CD8-positive, alpha-beta memory T cell (primary cell): Measurements from ENCODE around the gene CGB2. TPM values are rescaled to one million over a fixed set of nuclear protein-coding genes. Genes with fewer than 3 reads are reported as not detected.
A peak's percentile ranks its signal among the peaks of the same experiment; 100 is the strongest.
"Not testable (repeated sequence)": the region's sequence is repeated elsewhere in the genome, so short reads cannot be mapped to it uniquely, and the experiment has no call there.

Source experiments
- CTCF ChIA-PET: fragments of 350-600 bp; sonication (Branson Sonifier 250); formaldehyde crosslinking; loops from one replicate; lab custom pipeline; 2021; ENCODE audit warnings: antibody characterized with exemption; lab: Charles Lee
- POLR2A ChIA-PET: fragments of 350-600 bp; sonication (Branson Sonifier 250); formaldehyde crosslinking; loops from one replicate; lab custom pipeline; 2021; ENCODE audit warnings: antibody characterized with exemption; lab: Charles Lee
- DNase-seq, 5 donors: peaks; one replicate each; pipeline versions ENCODE4 v3.0.0 to v3.0.0-alpha.2; 2020 to 2022; ENCODE audit warnings: mixed read lengths in 1 of 5
- H3K27ac ChIP-seq: one replicate; pipeline ENCODE4 v1.7.0; 2013; ENCODE audit warnings: low read depth, mild to moderate bottlenecking, low read length, moderate library complexity
- H3K27me3 ChIP-seq: 2 replicates; pipeline ENCODE4 v1.7.0; 2013; ENCODE audit warnings: low read length, mild to moderate bottlenecking; ENCODE audit not compliant: insufficient read depth, poor library complexity, severe bottlenecking
- H3K36me3 ChIP-seq: 2 replicates; pipeline ENCODE4 v1.7.0; 2013; ENCODE audit warnings: mild to moderate bottlenecking, low read length, moderate library complexity; ENCODE audit not compliant: insufficient read depth
- H3K4me1 ChIP-seq: 2 replicates; pipeline ENCODE4 v1.7.0; 2013; ENCODE audit warnings: mild to moderate bottlenecking, low read length, moderate library complexity; ENCODE audit not compliant: insufficient read depth
- H3K4me3 ChIP-seq: 2 replicates; pipeline ENCODE4 v1.7.0; 2013; ENCODE audit warnings: mild to moderate bottlenecking, low read length
- H3K9me3 ChIP-seq: 2 replicates; pipeline ENCODE4 v1.7.0; 2013; ENCODE audit warnings: mild to moderate bottlenecking, low read length
- H3K27ac Mint-ChIP-seq, 8 donors: one replicate each; pipeline ENCODE4 v1.8.0; 2020 to 2021; ENCODE audit warnings: mixed read lengths in 8 of 8, mild to moderate bottlenecking in 6 of 8, inconsistent platforms in 3 of 8, moderate library complexity in 3 of 8
- H3K27me3 Mint-ChIP-seq, 2 donors: one replicate each; pipeline ENCODE4 v1.8.0; 2020 to 2021; ENCODE audit warnings: mixed read lengths in 2 of 2, mild to moderate bottlenecking in 1 of 2, moderate library complexity in 1 of 2
- H3K36me3 Mint-ChIP-seq, 3 donors: one replicate each; pipeline ENCODE4 v1.8.0; 2020 to 2021; ENCODE audit warnings: mixed read lengths in 3 of 3, inconsistent platforms in 1 of 3, mild to moderate bottlenecking in 1 of 3
- H3K4me1 Mint-ChIP-seq, 3 donors: one replicate each; pipeline ENCODE4 v1.8.0; 2020 to 2021; ENCODE audit warnings: mixed read lengths in 3 of 3, inconsistent platforms in 1 of 3, mild to moderate bottlenecking in 1 of 3
- H3K4me3 Mint-ChIP-seq, 7 donors: one replicate each; pipeline ENCODE4 v1.8.0; 2020 to 2021; ENCODE audit warnings: mixed read lengths in 7 of 7, mild to moderate bottlenecking in 6 of 7, moderate library complexity in 4 of 7, inconsistent platforms in 2 of 7
- H3K9me3 Mint-ChIP-seq, 5 donors: one replicate each; pipeline ENCODE4 v1.8.0; 2020 to 2022; ENCODE audit warnings: mixed read lengths in 5 of 5, mild to moderate bottlenecking in 3 of 5, moderate library complexity in 2 of 5, inconsistent platforms in 1 of 5
- polyA plus RNA-seq: library from polyadenylated mRNA; unstranded; fragments of 300-500 nt; fragmentation: Illumina TruSeq; gene quantifications from one replicate; pipeline ENCODE4 v1.2.3, GENCODE V29; 2021
- total RNA-seq, 2 experiments: library from RNA; stranded (reverse); gene quantifications; one replicate each; pipeline ENCODE4 v1.2.3, GENCODE V29; 2021

Gene CGB2
- total and polyA plus RNA-seq, 3 experiments from 2014 or later, result not detected

GRCh38 chr19:49025599-49025998 lies 6.1 kb upstream of the CGB2 start:
- H3K27me3 ChIP-seq, POLR2A ChIA-PET, H3K36me3 ChIP-seq, CTCF ChIA-PET, DNase-seq, H3K9me3 ChIP-seq, H3K9me3 Mint-ChIP-seq, H3K27ac ChIP-seq, H3K4me3 Mint-ChIP-seq, H3K27me3 Mint-ChIP-seq, H3K36me3 Mint-ChIP-seq, H3K4me1 ChIP-seq, H3K4me3 ChIP-seq: not testable (repeated sequence)
- H3K27ac Mint-ChIP-seq, result peak overlapping the region in 1 of 8 donors; percentile 16
- H3K4me1 Mint-ChIP-seq, result peaks cover 7 to 10% (median 8%) of the 10 kb centered on the region in 3 donors

- H3K27ac ChIP-seq, DNase-seq, H3K36me3 Mint-ChIP-seq, H3K4me1 Mint-ChIP-seq, H3K9me3 Mint-ChIP-seq, H3K9me3 ChIP-seq, H3K36me3 ChIP-seq, H3K4me1 ChIP-seq, H3K27ac Mint-ChIP-seq, POLR2A ChIA-PET, H3K4me3 Mint-ChIP-seq, H3K4me3 ChIP-seq, H3K27me3 Mint-ChIP-seq, CTCF ChIA-PET, H3K27me3 ChIP-seq: not testable (repeated sequence)
Measured at GRCh38 chr19:49028686-49029085, 3.0 kb upstream of the CGB2 start.

GRCh38 chr19:49029749-49030148 lies 1.9 kb upstream of the CGB2 start:
- H3K27me3 Mint-ChIP-seq, H3K36me3 Mint-ChIP-seq, H3K4me1 Mint-ChIP-seq, DNase-seq, H3K4me1 ChIP-seq, H3K27me3 ChIP-seq, H3K4me3 ChIP-seq, H3K27ac ChIP-seq, H3K27ac Mint-ChIP-seq, H3K9me3 ChIP-seq, CTCF ChIA-PET, H3K9me3 Mint-ChIP-seq, POLR2A ChIA-PET, H3K36me3 ChIP-seq, H3K4me3 Mint-ChIP-seq: not testable (repeated sequence)

GRCh38 chr19:49030323-49030722 lies 1.4 kb upstream of the CGB2 start:
- H3K9me3 ChIP-seq, H3K36me3 Mint-ChIP-seq, DNase-seq, H3K4me1 ChIP-seq, H3K36me3 ChIP-seq, H3K27ac ChIP-seq, POLR2A ChIA-PET, H3K4me3 ChIP-seq, H3K4me3 Mint-ChIP-seq, H3K27ac Mint-ChIP-seq, H3K27me3 Mint-ChIP-seq, H3K27me3 ChIP-seq, CTCF ChIA-PET, H3K4me1 Mint-ChIP-seq, H3K9me3 Mint-ChIP-seq: not testable (repeated sequence)

GRCh38 chr19:49036815-49037214 lies 5.1 kb downstream of the CGB2 start, which contains the start of gene CGB1:
Gene CGB1, minus strand, starts transcription at chr19:49036895. Its CDS starts 184 bp downstream, at chr19:49036711.
- not testable (repeated sequence) for H3K4me3 Mint-ChIP-seq, H3K27me3 ChIP-seq

GRCh38 chr19:49038111-49038510 lies 6.4 kb downstream of the CGB2 start:
- POLR2A ChIA-PET, result not testable (repeated sequence)

More at GRCh38 chr19:49036815-49037214, 5.1 kb downstream of the CGB2 start, which contains the start of gene CGB1:
- H3K9me3 ChIP-seq, DNase-seq, H3K36me3 ChIP-seq, H3K4me3 ChIP-seq, H3K27ac ChIP-seq, H3K27ac Mint-ChIP-seq, H3K4me1 Mint-ChIP-seq, H3K4me1 ChIP-seq, CTCF ChIA-PET, POLR2A ChIA-PET, H3K9me3 Mint-ChIP-seq, H3K36me3 Mint-ChIP-seq, H3K27me3 Mint-ChIP-seq: not testable (repeated sequence)

GRCh38 chr19:49038557-49039276 lies 7.0 kb downstream of the CGB2 start:
- H3K27me3 ChIP-seq, H3K27ac Mint-ChIP-seq, H3K4me3 Mint-ChIP-seq, H3K9me3 ChIP-seq, H3K9me3 Mint-ChIP-seq, H3K36me3 ChIP-seq, H3K4me3 ChIP-seq, POLR2A ChIA-PET, H3K36me3 Mint-ChIP-seq, H3K4me1 ChIP-seq, DNase-seq, H3K27ac ChIP-seq, H3K4me1 Mint-ChIP-seq, CTCF ChIA-PET: not testable (repeated sequence)
- peaks cover 0 to 10% of the 10 kb centered on the region in 2 donors for H3K27me3 Mint-ChIP-seq

More at GRCh38 chr19:49038111-49038510, 6.4 kb downstream of the CGB2 start:
- H3K36me3 ChIP-seq, DNase-seq, H3K27me3 ChIP-seq, H3K36me3 Mint-ChIP-seq, H3K27ac ChIP-seq, H3K4me3 ChIP-seq, H3K4me1 Mint-ChIP-seq, H3K4me1 ChIP-seq, CTCF ChIA-PET, H3K4me3 Mint-ChIP-seq, H3K9me3 Mint-ChIP-seq, H3K9me3 ChIP-seq, H3K27ac Mint-ChIP-seq: not testable (repeated sequence)
- peaks cover 0 to 10% of the 10 kb centered on the region in 2 donors for H3K27me3 Mint-ChIP-seq

- H3K36me3 ChIP-seq, H3K27me3 ChIP-seq, H3K27ac ChIP-seq, H3K36me3 Mint-ChIP-seq, POLR2A ChIA-PET, CTCF ChIA-PET, H3K4me1 Mint-ChIP-seq, H3K9me3 Mint-ChIP-seq, H3K9me3 ChIP-seq, H3K27ac Mint-ChIP-seq, H3K4me3 ChIP-seq, H3K4me3 Mint-ChIP-seq, H3K4me1 ChIP-seq, DNase-seq: not testable (repeated sequence)
- H3K27me3 Mint-ChIP-seq, result peaks cover 0 to 10% of the 10 kb centered on the region in 2 donors
Measured at GRCh38 chr19:49039736-49040135, 8.0 kb downstream of the CGB2 start.
